Measurements from ENCODE around the gene MPP4.

DNA sequence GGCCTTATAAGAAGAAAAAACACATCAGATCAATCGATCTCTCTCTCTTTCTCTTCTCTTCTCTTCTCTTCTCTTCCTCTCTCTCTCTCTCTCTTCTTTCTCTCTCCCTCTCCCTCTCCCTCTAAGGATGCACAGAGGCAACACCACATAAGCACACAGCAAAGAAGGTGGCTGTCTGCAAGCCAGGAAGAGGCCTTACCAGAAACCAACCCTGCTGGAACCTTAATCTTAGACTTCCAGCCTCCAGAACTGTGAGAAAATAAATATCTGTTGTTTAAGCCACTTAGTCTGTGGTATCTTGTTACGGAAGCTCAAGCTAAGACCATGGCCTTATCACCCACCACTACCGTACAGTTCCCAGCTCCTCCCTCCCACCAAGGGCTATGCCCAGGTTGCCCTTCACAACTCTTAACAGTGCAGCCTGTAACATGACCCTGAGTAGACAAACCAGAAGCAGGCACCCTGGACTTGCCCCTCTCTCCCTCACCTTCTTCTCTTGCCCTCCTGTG, 30.0 kb downstream of the MPP4 start:
- TF ChIP-seq POLR2A (IDR thresholded peaks at IDR 0.05; ENCODE audit: low read length) (no peak), GATA1 (IDR thresholded peaks at IDR 0.05; ENCODE audit: low read depth, low read length) (no peak)

All from erythroblast (primary cell).